Esophagus muscularis mucosa (tissue), 4 donors: ENCODE measurements around the gene IL15RA. TPM values are rescaled to one million over a fixed set of nuclear protein-coding genes. Genes with fewer than 3 reads are reported as not detected.

Experiments used
- DNase-seq: peaks from one replicate; pipeline ENCODE4 v3.0.0-alpha.2; 2017; ENCODE audit errors: extremely low spot score
- H3K27ac ChIP-seq, 4 donors: fragments of 200-600 bp; sonication (generic); replicated peaks in 1 of 4; 1 replicate in 3 of 4; 2 replicates in 1 of 4; pipeline ENCODE4 v1.5.1; 2016 to 2019; ENCODE audit warnings: mild to moderate bottlenecking in 1 of 4
- H3K27me3 ChIP-seq, 4 donors: fragments of 200-600 bp; sonication (generic); one replicate each; pipeline versions ENCODE4 v1.5.1 to v1.6.0; 2016 to 2019
- H3K36me3 ChIP-seq, 4 donors: fragments of 200-600 bp; sonication (generic); one replicate each; pipeline ENCODE4 v1.5.1; 2016 to 2019
- H3K4me1 ChIP-seq, 4 donors: fragments of 200-600 bp; sonication (generic); one replicate each; pipeline ENCODE4 v1.5.1; 2016 to 2019
- H3K4me3 ChIP-seq, 4 donors: fragments of 200-600 bp; sonication (generic); 1 replicate in 2 of 4; 2 replicates in 2 of 4; pipeline ENCODE4 v1.5.1; 2016 to 2019; ENCODE audit warnings: mild to moderate bottlenecking in 4 of 4, moderate library complexity in 1 of 4
- H3K9me3 ChIP-seq, 4 donors: fragments of 200-600 bp; sonication (generic); 1 replicate in 3 of 4; 2 replicates in 1 of 4; pipeline ENCODE4 v1.5.1; 2016 to 2019
- EP300 ChIP-seq: sonication (generic); formaldehyde crosslinking; IDR thresholded peaks from one replicate; pipeline ENCODE4 v1.6.1; 2017; ENCODE audit warnings: antibody characterized with exemption
- POLR2A ChIP-seq: fragments of 450-650 bp; IDR thresholded peaks from one replicate; pipeline ENCODE4 v1.6.1; 2017; ENCODE audit warnings: antibody characterized with exemption, moderate library complexity, mild to moderate bottlenecking, low read depth
- POLR2AphosphoS5 ChIP-seq, 2 donors: sonication (generic); formaldehyde crosslinking; IDR thresholded peaks; one replicate each; pipeline ENCODE4 v1.6.1; 2017; ENCODE audit warnings: antibody characterized with exemption in 2 of 2
- WGBS: methylation state at CpG from one replicate; pipeline ENCODE4 v1.1.5; 2018; 5-methylcytosine and 5-hydroxymethylcytosine counted together
- intact Hi-C: fragments of 100-400 bp; cut with DNase I; formaldehyde crosslinking; loops from one replicate; pipeline ENCODE4 v1.15.1; 2023
- total RNA-seq, 4 donors: library from RNA; depleted of rRNA; stranded (reverse); fragments of >200 nt; gene quantifications; one replicate each; pipeline versions ENCODE4 v1.1.0 to v1.2.1, GENCODE V29; 2016
- TF ChIP-seq, protein P1 (sequence below), 3 experiments: fragments of 200-600 bp in 2 of 3; fragments of 450-650 bp in 1 of 3; sonication (generic) in 2 of 3; IDR thresholded peaks; one replicate each; pipeline ENCODE4 v1.5.1; 2017 to 2019; ENCODE audit warnings: antibody characterized with exemption in 3 of 3, mild to moderate bottlenecking in 2 of 3, moderate library complexity in 1 of 3

IL15RA gene
- total RNA-seq, 4 donors from 2014 or later = 19.5 to 30.1 (median 24.2) TPM

DNA sequence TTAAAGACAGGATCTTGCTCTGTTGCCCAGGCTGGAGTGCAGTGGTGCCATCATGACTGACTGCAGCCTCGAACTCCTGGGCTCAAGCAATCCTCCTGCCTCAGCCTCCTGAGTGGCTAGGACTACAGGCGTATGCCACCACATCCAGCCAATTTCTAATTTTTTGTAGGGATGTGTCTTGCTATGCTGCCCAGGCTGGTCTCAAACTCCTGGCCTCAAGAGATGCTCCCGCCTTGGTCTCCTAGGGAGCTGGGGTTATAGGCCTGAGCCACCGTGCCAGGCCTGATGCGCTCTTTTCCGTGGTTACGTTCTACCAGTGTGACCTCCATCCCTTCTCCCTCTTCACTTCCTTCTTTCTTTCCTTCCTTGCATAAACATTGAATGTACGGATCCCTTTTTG is 34.2 kb upstream of the IL15RA start:
- Histone ChIP-seq H3K4me3 (no peak overlapping the region), H3K9me3 (peaks cover 0 to 9% (median 6%) of the 10 kb centered on the region in 4 donors), H3K36me3 (no peaks in the 10 kb centered on the region), H3K4me1 (peaks cover 0 to 4% (median 2%) of the 10 kb centered on the region in 4 donors), H3K27ac (no peak overlapping the region), H3K27me3 (no peaks in the 10 kb centered on the region)
- TF ChIP-seq POLR2AphosphoS5 (IDR thresholded peaks at IDR 0.05) (no peak), EP300 (no peak), POLR2A (no peak)
- TF ChIP-seq, protein P1, sequence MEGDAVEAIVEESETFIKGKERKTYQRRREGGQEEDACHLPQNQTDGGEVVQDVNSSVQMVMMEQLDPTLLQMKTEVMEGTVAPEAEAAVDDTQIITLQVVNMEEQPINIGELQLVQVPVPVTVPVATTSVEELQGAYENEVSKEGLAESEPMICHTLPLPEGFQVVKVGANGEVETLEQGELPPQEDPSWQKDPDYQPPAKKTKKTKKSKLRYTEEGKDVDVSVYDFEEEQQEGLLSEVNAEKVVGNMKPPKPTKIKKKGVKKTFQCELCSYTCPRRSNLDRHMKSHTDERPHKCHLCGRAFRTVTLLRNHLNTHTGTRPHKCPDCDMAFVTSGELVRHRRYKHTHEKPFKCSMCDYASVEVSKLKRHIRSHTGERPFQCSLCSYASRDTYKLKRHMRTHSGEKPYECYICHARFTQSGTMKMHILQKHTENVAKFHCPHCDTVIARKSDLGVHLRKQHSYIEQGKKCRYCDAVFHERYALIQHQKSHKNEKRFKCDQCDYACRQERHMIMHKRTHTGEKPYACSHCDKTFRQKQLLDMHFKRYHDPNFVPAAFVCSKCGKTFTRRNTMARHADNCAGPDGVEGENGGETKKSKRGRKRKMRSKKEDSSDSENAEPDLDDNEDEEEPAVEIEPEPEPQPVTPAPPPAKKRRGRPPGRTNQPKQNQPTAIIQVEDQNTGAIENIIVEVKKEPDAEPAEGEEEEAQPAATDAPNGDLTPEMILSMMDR (IDR thresholded peaks at IDR 0.05) = no peak
- no peak for DNase-seq
- intact Hi-C loops = loop anchor here (5.0 kb wide), 1 partner anchor 391 kb away; no protein-coding TSS in a partner anchor
- 93% methylated on average over 8 of the region's 8 CpGs for WGBS

GRCh38 chr10:6010569-6010968 is 33.2 kb upstream of the IL15RA start:
- H3K36me3 ChIP-seq = no peaks in the 10 kb centered on the region
- intact Hi-C loops = loop anchor here (5.0 kb wide), 1 partner anchor 392 kb away; no protein-coding TSS in a partner anchor
- no peak overlapping the region for H3K27ac ChIP-seq
- DNase-seq = no peak
- TF ChIP-seq POLR2A = no peak
- no peak for TF ChIP-seq EP300
- TF ChIP-seq, protein P1 (IDR thresholded peaks at IDR 0.05) = no peak
- no peak for TF ChIP-seq POLR2AphosphoS5 (IDR thresholded peaks at IDR 0.05)
- 87% methylated on average over 3 of the region's 3 CpGs for WGBS
- no peak overlapping the region for H3K4me3 ChIP-seq
- H3K9me3 ChIP-seq = peaks cover 0 to 9% (median 6%) of the 10 kb centered on the region in 4 donors
- no peaks in the 10 kb centered on the region for H3K27me3 ChIP-seq
- H3K4me1 ChIP-seq = peaks cover 0 to 4% (median 2%) of the 10 kb centered on the region in 4 donors

DNA sequence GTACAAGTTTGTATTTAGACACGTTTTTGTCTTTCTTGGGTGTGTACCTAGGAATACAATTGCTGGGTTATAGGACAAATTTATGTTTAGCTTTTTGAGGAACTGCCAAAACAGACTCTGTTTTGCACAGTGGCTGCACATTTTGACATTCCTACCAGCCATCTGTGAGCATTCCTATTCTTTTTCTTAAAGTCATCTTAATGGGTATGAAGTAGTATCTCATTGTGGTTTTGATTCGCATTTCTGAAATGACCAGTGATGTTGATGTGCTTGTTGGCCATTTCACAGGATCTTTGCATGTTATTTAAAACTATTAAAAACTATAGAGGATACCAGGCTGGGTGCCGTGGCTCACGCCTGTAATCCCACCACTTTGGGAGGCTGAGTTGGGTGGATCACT is 32.6 kb upstream of the IL15RA start:
- H3K27ac ChIP-seq = no peak overlapping the region
- 92% methylated on average over 4 of the region's 4 CpGs for WGBS
- H3K4me3 ChIP-seq = no peak overlapping the region
- no peaks in the 10 kb centered on the region for H3K27me3 ChIP-seq
- DNase-seq = no peak
- H3K9me3 ChIP-seq = peaks cover 0 to 9% (median 6%) of the 10 kb centered on the region in 4 donors
- peaks cover 0 to 4% (median 2%) of the 10 kb centered on the region in 4 donors for H3K4me1 ChIP-seq
- H3K36me3 ChIP-seq = no peaks in the 10 kb centered on the region
- intact Hi-C loops = loop anchor here (5.0 kb wide), 1 partner anchor 392 kb away; no protein-coding TSS in a partner anchor
- no peak for TF ChIP-seq POLR2AphosphoS5 (IDR thresholded peaks at IDR 0.05)
- no peak for TF ChIP-seq EP300
- no peak for TF ChIP-seq POLR2A

DNA sequence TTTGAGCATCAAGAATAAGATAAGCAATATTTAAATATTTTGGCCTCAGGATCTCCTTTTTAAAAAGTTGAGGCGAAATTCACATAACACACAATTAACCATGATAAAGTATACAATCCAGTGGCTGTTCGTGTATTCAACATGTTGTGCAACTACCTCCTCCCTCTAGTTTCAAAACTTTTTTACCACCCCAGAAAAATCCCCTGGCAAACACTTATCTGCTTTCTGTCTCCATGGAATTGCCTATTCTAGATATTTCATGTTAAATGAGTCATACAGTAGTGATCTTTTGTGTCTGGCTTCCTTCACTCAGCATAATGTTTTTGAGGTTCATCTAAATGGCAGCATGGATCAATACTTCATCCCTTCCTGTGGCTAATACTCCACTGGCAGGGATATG is 31.8 kb upstream of the IL15RA start:
- Histone ChIP-seq H3K4me1 (peaks cover 0 to 4% (median 2%) of the 10 kb centered on the region in 4 donors), H3K27me3 (no peaks in the 10 kb centered on the region), H3K27ac (peak overlapping the region in 3 of 4 donors; percentile 17 to 41 (median 36)), H3K4me3 (peak overlapping the region in 2 of 4 donors; percentile 2 to 35), H3K36me3 (no peaks in the 10 kb centered on the region), H3K9me3 (peaks cover 0 to 9% (median 6%) of the 10 kb centered on the region in 4 donors)
- intact Hi-C loops = no loop called here
- DNase-seq = no peak
- 51% methylated on average over 2 of the region's 2 CpGs for WGBS
- TF ChIP-seq POLR2A (no peak), EP300 (no peak), POLR2AphosphoS5 (IDR thresholded peaks at IDR 0.05) (no peak)
- TF ChIP-seq, protein P1 (IDR thresholded peaks at IDR 0.05) = no peak

DNA sequence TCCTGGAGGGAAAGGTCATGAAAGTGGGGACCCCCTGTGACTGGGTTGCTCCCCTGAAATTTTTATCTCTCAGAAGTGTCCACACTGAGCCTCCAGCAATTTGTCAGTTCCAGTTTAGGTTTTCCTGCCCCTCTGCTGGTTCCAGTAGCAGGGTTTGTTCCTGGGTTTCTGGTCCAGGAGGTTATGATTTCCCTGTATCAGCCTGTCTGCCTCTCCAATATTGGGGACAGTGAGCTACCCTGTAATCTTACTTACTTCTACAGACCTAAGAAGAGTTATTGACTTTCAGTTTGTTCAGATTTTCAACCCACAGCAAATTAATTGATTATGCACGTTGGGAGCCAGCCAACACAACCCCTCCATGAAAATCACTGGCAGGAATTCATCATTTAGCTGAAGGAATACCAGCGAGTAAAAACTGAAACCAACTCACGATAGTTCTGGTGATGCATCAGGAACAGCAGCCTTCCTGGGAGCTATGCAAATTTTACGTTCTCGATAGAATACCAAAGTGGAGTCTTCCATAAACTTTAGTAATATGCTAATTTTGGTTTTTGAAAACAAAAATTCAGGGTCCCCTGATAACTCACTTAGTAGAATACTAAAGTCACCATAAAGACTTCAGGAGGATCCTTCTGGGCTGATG is 31.3 kb upstream of the IL15RA start:
- Histone ChIP-seq H3K27me3 (no peaks in the 10 kb centered on the region), H3K9me3 (peaks cover 0 to 9% (median 6%) of the 10 kb centered on the region in 4 donors), H3K4me1 (no peaks in the 10 kb centered on the region), H3K36me3 (no peaks in the 10 kb centered on the region), H3K4me3 (peak overlapping the region in 2 of 4 donors; percentile 2 to 35), H3K27ac (peak overlapping the region in 3 of 4 donors; percentile 17 to 41 (median 36))
- no peak for DNase-seq
- intact Hi-C loops = no loop called here
- 70% methylated on average over 5 of the region's 5 CpGs for WGBS
- TF ChIP-seq EP300 = no peak
